Right atrium auricular region (tissue), 2 donors: ENCODE measurements around the gene SLC27A1. TPM values are rescaled to one million over a fixed set of nuclear protein-coding genes. Genes with fewer than 3 reads are reported as not detected.

Source experiments
- DNase-seq: peaks from one replicate; pipeline ENCODE4 v3.0.0-alpha.2; 2019; ENCODE audit warnings: low spot score
- H3K27ac ChIP-seq, 2 donors: fragments of 200-600 bp; sonication (generic); 1 replicate in 1 of 2; 2 replicates in 1 of 2; pipeline ENCODE4 v1.5.1; 2016 to 2019
- H3K27me3 ChIP-seq, 2 donors: fragments of 200-600 bp; sonication (generic); one replicate each; pipeline versions ENCODE4 v1.5.1 to v1.6.0; 2017 to 2019
- H3K36me3 ChIP-seq: fragments of 200-600 bp; sonication (generic); one replicate; pipeline ENCODE4 v1.5.1; 2016
- H3K4me1 ChIP-seq, 2 donors: fragments of 200-600 bp; sonication (generic); one replicate each; pipeline versions ENCODE4 v1.5.1 to v1.6.0; 2017 to 2019
- H3K4me3 ChIP-seq, 2 donors: fragments of 200-600 bp; sonication (generic); 1 replicate in 1 of 2; 2 replicates in 1 of 2; pipeline ENCODE4 v1.5.1; 2017 to 2019; ENCODE audit warnings: mild to moderate bottlenecking in 1 of 2, moderate library complexity in 1 of 2
- H3K9me3 ChIP-seq, 2 donors: fragments of 200-600 bp; sonication (generic); one replicate each; pipeline ENCODE4 v1.5.1; 2019
- total RNA-seq, 2 donors: library from RNA; depleted of rRNA; stranded (reverse); fragments of >200 nt; gene quantifications; one replicate each; pipeline ENCODE4 v1.1.0, GENCODE V29; 2016
- TF ChIP-seq, protein P1 (sequence below), 2 donors: fragments of 200-600 bp; sonication (generic); IDR thresholded peaks; one replicate each; pipeline ENCODE4 v1.5.1; 2019; ENCODE audit warnings: antibody characterized with exemption in 2 of 2

Gene SLC27A1
- total RNA-seq, 2 donors from 2014 or later: 31.2 to 65.6 TPM

DNA sequence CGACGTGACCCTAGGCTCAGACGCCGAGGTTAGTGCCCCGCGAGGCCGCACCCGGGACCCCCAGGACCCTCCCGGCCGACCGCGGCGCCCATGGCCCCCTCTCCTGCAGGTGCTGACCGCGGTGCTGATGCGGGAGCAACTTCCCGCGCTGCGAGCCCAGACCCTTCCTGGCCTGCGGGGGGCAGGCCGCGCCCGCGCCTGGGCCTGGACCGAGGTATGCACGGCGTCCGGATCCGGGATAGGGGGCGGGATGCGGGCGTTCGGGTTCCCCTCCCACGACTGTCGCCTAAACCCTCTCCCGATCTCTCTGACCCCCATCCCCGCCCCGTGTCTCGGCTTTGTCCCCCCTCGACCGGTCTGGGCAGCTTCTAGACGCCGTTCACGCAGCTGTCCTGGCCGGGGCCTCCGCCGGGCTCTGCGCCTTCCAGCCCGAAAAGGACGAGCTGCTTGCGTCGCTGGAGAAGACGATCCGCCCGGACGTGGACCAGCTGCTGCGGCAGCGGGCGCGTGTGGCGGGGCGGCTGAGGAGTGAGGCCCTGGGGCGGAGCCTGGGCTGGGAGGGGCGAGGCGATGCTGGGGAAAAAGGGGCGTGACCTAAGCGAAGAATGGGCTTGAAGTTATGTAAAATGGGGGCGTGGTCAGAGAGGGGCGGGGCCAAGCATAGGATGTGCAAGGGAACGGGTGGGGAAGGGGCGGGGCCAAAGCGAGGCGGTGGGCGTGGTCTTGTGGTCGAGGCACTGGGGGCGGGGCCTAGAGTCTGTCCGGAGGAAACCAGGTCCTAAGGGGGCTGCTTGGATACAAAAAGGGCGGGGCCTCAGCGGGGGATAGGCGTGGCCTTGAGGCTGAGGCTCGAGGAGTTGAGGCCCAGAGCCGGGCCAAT lies 69.2 kb downstream of the SLC27A1 start:
- TF ChIP-seq, protein P1, sequence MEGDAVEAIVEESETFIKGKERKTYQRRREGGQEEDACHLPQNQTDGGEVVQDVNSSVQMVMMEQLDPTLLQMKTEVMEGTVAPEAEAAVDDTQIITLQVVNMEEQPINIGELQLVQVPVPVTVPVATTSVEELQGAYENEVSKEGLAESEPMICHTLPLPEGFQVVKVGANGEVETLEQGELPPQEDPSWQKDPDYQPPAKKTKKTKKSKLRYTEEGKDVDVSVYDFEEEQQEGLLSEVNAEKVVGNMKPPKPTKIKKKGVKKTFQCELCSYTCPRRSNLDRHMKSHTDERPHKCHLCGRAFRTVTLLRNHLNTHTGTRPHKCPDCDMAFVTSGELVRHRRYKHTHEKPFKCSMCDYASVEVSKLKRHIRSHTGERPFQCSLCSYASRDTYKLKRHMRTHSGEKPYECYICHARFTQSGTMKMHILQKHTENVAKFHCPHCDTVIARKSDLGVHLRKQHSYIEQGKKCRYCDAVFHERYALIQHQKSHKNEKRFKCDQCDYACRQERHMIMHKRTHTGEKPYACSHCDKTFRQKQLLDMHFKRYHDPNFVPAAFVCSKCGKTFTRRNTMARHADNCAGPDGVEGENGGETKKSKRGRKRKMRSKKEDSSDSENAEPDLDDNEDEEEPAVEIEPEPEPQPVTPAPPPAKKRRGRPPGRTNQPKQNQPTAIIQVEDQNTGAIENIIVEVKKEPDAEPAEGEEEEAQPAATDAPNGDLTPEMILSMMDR (IDR thresholded peaks at IDR 0.05): peak in 1 of 2 donors; percentile 78
- peak; percentile 94 for DNase-seq
- Histone ChIP-seq H3K27me3 (no peaks in the 10 kb centered on the region), H3K4me3 (peak overlapping the region; percentile 40 to 51), H3K27ac (peak overlapping the region in 1 of 2 donors; percentile 48), H3K36me3 (no peaks in the 10 kb centered on the region), H3K9me3 (no peaks in the 10 kb centered on the region), H3K4me1 (peaks cover 0 to 14% of the 10 kb centered on the region in 2 donors)

DNA sequence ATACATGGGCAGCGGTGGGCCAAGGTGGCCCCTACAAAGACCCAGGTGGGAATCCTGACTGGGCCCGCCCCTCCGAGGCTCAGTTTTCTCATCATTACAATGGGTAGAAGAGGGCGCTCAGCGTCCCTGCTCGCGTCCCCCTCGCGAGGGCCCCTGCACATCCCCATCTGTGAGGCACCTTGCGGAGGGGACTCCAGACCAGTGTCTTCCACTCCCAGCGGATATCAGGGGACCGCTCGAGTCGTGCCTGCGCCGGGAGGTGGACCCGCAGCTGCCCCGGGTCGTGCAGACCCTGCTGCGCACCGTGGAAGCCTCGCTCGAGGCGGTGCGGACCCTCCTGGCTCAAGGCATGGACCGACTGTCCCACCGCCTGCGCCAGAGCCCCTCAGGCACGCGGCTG lies 69.8 kb downstream of the SLC27A1 start:
- DNase-seq: no peak
- Histone ChIP-seq H3K36me3 (no peaks in the 10 kb centered on the region), H3K4me3 (no peak overlapping the region), H3K9me3 (no peaks in the 10 kb centered on the region), H3K4me1 (peaks cover 0 to 14% of the 10 kb centered on the region in 2 donors), H3K27me3 (no peaks in the 10 kb centered on the region), H3K27ac (no peak overlapping the region)
- TF ChIP-seq, protein P1 (IDR thresholded peaks at IDR 0.05): no peak

DNA sequence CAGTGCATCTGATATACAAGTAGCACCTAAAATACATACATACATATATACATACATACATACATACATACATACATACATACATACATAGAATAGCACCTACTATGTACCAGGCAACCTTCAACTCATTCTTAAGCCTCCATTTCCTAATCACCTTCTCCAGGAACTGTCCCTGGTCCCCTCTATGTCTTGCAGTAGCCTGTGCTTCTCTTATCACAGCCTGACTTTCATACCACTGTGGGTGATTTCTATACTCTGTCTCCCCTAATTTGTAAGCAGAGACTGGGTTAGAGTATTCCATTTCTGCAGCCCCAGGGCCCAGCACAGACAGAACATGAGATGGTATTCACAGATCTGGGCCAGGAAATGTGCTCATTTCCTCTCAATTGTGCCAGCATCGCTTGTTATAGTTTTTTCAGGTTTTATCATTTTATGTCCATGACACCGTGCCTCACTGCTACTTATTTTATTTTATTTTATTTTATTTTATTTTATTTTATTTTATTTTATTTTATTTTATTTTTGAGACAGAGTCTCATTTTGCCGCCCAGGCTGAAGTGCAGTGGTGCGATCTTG lies 70.9 kb downstream of the SLC27A1 start:
- TF ChIP-seq, protein P1 (IDR thresholded peaks at IDR 0.05): no peak
- no peak overlapping the region for H3K27ac ChIP-seq
- DNase-seq: no peak

DNA sequence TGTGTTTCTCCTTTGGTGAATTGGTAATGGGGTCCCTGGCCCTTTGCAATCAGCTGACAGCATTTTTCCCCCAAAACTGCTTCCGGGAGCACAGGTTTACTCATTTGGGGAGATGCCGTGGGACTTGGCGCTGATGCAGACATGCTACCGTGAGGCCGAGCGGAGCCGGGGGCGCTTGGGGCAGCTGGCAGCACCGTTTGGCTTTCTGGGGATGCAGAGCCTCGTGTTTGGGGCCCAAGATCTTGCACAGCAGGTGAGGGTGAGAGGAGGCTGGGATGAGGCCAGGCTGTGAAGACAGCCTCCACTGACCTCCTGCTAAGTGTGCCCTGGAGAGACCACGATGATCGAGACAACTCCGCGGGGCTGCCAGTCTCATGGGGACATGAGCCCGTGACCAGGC lies 71.7 kb downstream of the SLC27A1 start:
- DNase-seq: no peak
- Histone ChIP-seq H3K4me1 (peaks cover 0 to 14% of the 10 kb centered on the region in 2 donors), H3K4me3 (no peak overlapping the region), H3K36me3 (no peaks in the 10 kb centered on the region), H3K27me3 (no peaks in the 10 kb centered on the region), H3K9me3 (no peaks in the 10 kb centered on the region), H3K27ac (no peak overlapping the region)
- TF ChIP-seq, protein P1 (IDR thresholded peaks at IDR 0.05): no peak

More for the DNA sequence above, 70.9 kb downstream of the SLC27A1 start:
- H3K36me3 ChIP-seq: no peaks in the 10 kb centered on the region
- H3K9me3 ChIP-seq: no peaks in the 10 kb centered on the region
- no peak overlapping the region for H3K4me3 ChIP-seq
- H3K4me1 ChIP-seq: peaks cover 0 to 14% of the 10 kb centered on the region in 2 donors
- no peaks in the 10 kb centered on the region for H3K27me3 ChIP-seq

- Histone ChIP-seq H3K27me3 (no peaks in the 10 kb centered on the region), H3K27ac (no peak overlapping the region), H3K4me3 (no peak overlapping the region), H3K9me3 (no peaks in the 10 kb centered on the region), H3K36me3 (no peaks in the 10 kb centered on the region), H3K4me1 (peaks cover 0 to 14% of the 10 kb centered on the region in 2 donors)
- no peak for DNase-seq
- TF ChIP-seq, protein P1 (IDR thresholded peaks at IDR 0.05): no peak
Observed at GRCh38 chr19:17542793-17543582, 72.7 kb downstream of the SLC27A1 start.
